HG03095 (cell line): ENCODE results near the gene SLC12A2.
A peak's percentile ranks its signal among the peaks of the same experiment; 100 is the strongest.

Experiments used
- ATAC-seq: cut with Tn5 transposase; IDR thresholded peaks from one replicate; pipeline ENCODE4 v1.9.1; 2021; ENCODE audit warnings: moderate library complexity; ENCODE audit not compliant: unreplicated experiment

The SLC12A2 gene

DNA sequence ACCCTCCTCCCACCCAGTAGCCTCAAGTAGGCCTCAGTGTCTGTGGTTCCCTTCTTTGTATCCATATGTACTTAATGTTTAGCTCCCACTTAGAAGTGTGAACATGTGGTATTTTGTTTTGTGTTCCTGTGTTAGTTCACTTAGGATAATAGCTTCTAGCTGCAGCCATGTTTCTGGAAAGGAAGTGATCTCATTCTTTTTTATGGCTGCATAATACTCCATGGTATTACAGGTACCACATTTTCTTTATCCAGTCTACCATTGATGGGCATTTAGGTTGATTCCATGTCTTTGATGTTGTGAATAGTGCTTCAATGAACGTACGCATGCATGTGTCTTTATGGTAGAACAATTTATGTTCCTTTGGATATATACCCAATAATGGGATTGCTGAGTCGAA, 74.8 kb downstream of the SLC12A2 start:
- no peak for ATAC-seq

- ATAC-seq: no peak
Measured at GRCh38 chr5:128163991-128164390, 80.4 kb downstream of the SLC12A2 start.

DNA sequence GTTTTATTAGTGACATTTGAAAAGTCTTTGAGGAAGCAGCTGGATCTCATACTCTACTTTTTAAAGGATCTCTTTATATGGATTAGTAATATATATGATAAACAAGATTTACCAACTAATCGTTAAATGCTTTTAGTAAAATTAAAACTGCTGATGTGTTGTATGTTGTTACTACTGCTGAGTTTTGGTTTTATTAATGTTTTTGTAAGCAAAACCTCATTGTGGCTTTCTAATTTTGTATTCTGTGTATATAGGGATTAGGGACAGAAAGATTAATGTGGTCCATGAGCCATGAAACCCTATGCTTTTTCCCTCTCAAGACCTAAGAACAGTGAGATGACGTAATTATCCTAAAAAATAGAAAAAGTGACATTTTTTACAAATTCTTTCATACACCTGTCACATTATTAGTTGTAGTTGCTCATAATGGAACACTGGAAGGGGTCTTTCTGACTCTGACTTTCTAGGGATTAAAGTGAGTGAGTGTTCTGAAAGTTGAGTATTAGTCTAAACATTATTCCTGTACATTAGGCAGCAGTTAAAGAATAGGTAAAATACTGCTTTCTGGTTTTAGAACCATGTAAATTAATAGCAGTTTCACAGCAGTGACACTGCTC, 85.9 kb downstream of the SLC12A2 start:
- ATAC-seq: no peak

- ATAC-seq: no peak
Measured at GRCh38 chr5:128172102-128172501, 88.5 kb downstream of the SLC12A2 start.

- ATAC-seq: no peak
Measured at GRCh38 chr5:128174951-128175350, 91.4 kb downstream of the SLC12A2 start.

GRCh38 chr5:128192368-128192767, 108.8 kb downstream of the SLC12A2 start:
- ATAC-seq: no peak

DNA sequence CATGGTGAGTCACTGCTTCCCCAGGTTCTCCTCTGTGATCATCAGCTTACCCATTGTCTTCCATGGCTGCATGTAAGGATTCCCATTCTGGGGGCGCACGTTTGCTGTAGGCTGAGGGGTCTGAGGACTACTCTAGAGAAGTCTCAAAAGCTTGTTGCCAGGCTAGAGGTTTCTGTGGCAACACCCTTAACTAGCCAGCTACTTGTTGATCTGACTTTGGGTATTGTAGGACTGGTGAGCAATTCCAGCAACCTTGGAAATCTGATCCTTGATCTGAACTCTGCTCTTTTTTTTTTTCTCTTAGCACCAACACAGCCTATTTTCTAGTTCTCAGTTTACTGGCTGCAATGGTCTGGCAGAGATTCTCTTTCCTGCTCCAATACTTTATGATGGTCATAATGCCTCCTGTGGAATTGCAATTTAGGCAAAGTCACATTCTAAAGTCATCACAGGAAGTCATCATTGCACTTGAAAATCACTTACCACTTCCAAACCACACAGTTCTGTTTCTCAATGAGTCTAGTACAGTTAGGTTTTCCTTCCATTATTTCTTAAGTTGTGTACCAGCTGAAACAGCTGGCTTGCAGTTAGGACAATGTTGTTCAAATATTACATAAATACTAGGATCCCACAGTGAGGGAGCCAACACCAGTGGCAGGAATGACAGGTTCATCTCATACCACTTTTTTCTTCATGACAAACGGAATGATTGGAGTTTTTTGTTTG, 110.3 kb downstream of the SLC12A2 start:
- no peak for ATAC-seq

DNA sequence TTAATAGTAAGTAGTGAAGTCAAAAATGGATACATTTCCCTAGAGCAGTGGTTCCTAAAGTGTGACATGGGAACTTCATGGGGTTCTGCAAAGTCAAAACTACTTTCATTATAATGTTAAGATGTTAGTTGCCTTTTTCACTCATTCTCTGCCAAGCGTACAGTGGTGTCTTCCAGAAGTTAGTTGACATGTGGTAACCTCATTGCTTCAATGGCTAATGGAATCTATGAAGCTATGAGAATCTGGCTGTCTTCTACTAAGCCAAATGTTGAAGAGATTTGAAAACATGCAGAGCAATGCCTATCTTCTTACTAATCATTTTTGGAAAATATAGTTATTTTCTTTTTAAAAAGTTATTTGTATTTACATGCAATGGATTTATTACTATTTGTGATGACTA, 111.8 kb downstream of the SLC12A2 start:
- ATAC-seq: no peak

- no peak for ATAC-seq
Measured at GRCh38 chr5:128196080-128196479, 112.5 kb downstream of the SLC12A2 start.

- no peak for ATAC-seq
Measured at GRCh38 chr5:128196791-128197190, 113.2 kb downstream of the SLC12A2 start.

DNA sequence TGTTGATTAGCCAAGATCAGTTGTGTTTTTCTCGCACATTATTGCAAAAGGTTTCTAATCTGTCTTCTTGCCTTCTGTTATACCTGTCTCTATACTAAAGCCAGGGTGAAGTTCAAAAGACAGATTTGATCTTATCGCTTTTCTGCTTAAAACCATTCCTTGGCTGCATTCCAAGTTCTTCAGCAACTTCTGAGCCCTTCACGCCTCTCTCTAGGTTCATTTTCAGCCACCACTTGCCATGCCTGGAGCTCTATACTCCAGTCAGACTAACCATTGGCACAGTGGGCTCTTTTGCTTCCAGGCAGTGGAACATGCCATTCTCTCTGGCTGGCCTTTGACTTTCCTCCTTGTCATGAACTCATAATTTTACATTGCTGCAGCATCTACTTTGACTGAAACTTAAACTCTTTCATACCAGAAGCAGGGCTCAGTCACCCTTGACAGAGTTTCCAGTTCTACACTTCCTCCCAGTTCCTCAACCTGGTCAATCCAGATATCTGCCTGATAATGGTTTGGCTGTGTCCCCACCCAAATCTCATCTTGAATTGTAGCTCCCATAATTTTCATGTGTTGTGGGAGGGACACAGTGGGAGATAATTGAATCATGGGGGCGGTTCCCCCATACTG, 114.4 kb downstream of the SLC12A2 start:
- ATAC-seq: peak; percentile 46

- ATAC-seq: no peak
Measured at GRCh38 chr5:128199104-128199503, 115.5 kb downstream of the SLC12A2 start.

DNA sequence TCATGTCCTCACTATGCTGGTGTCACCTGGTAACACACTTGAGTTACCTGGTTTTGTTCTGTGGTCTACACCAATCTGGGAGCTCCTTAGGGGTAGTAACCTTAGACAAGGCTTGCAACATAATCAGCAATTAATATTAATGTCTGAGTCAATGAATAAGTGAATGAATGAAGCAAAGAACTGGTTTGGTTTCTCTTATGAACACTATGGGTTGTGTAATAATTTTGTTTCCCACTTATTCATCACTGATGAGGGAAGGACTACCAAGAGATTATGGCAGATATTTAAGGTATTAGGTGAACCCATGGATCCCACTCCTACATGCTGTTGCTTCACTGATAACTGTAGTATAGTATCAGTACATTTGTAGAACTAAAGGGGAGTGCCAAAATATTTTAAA, 116.0 kb downstream of the SLC12A2 start:
- ATAC-seq: no peak

GRCh38 chr5:128201065-128201926, 117.7 kb downstream of the SLC12A2 start:
- ATAC-seq: peak; percentile 90

- no peak for ATAC-seq
Measured at GRCh38 chr5:128202320-128202719, 118.8 kb downstream of the SLC12A2 start.

GRCh38 chr5:128208436-128208835, 124.9 kb downstream of the SLC12A2 start:
- ATAC-seq: no peak

GRCh38 chr5:128212191-128212806, 128.7 kb downstream of the SLC12A2 start:
- ATAC-seq: no peak

DNA sequence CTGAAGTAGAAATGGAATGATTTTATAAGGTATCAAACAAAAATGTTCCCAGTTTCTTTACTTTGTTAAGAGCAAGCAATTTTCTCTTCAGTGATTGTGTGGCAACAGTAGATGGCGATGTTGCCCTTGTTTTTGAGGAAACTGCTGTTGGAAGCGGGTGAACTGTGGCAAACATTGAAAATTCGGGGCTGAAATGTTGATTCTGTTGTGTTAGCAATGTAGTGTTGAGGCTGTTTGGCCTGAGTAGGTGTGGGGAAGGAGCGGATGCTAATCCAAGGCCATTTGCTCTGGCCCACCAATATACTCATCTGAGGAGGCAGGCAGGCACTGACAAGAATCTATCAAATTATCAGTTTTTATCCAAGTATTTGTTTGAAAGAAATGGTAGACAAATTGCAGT, 129.8 kb downstream of the SLC12A2 start:
- no peak for ATAC-seq

DNA sequence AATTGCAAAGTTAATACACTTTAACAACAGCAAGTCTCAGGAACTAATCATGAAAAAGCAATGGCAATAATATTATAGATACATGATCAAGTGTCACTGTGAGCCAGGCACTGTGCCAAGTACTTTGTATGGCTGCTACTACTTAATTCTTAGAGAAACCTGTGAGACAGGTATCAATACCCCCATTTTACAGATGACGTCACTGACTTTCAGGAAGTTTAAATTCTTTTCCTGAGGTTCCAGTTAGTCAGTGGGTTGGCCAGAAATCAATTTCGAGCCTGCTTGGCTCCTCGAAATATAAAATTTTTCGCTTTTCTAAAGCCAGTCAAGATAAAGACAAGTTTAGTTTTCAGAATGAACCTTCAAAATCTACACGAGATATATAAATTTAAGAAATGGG, 130.3 kb downstream of the SLC12A2 start:
- no peak for ATAC-seq

- ATAC-seq: no peak
Measured at GRCh38 chr5:128216285-128216684, 132.7 kb downstream of the SLC12A2 start.
